K562 (cell line): ENCODE results near the gene CCDC61. TPM values are rescaled to one million over a fixed set of nuclear protein-coding genes. Genes with fewer than 3 reads are reported as not detected.

Source experiments
- ATAC-seq: fragments of 200-7000 bp; cut with Tn5 transposase; 3 replicates; pipeline ENCODE4 v1.9.1; 2020; ENCODE audit warnings: moderate library complexity
- BruUV-seq: library from RNA; stranded (reverse); fragments of 400-500 nt; replicated peaks from 2 replicates; lab custom pipeline; 2021; lab: Mats Ljungman, UMichigan
- CTCF ChIA-PET: fragments of 300-600 bp; formaldehyde crosslinking; extraction: SDS; loops from one replicate; lab custom pipeline; 2021; ENCODE audit warnings: low intra/inter-chr PET ratio; lab: Yijun Ruan, JAX
- POLR2A ChIA-PET: fragments of 300-600, 350-650 bp; sonication (Branson Sonifier 250); formaldehyde crosslinking; extraction: SDS; loops from one replicate; lab custom pipeline; 2021; ENCODE audit warnings: antibody characterized with exemption, inconsistent platforms; lab: Yijun Ruan, JAX
- DNase-seq, 4 experiments: peaks; one replicate each; pipeline versions ENCODE4 v3.0.0 to v3.0.0-alpha.2; 2011 to 2018; ENCODE audit warnings: low spot score in 3 of 4, mixed read lengths in 3 of 4; ENCODE audit errors: extremely low read depth in 1 of 4
- FAIRE-seq: peaks from 2 replicates; lab custom pipeline; 2011; peaks lifted over from hg19 to GRCh38; lab: Jason Lieb, UNC
- H2AFZ ChIP-seq: 2 replicates; pipeline ENCODE4 v1.6.0; 2011; ENCODE audit warnings: low read depth, low read length, control low read depth, inconsistent platforms
- H3K27ac ChIP-seq: fragments of 200-600 bp; 3 replicates; pipeline ENCODE4 v1.8.0; 2011; ENCODE audit warnings: low read depth, mild to moderate bottlenecking, control low read depth, inconsistent platforms, low read length, moderate library complexity, mixed read lengths; ENCODE audit errors: extremely low read depth
- H3K27me3 ChIP-seq, 2 experiments: fragments of 300-600 bp in 1 of 2; 2 replicates in 1 of 2; 3 replicates in 1 of 2; pipeline versions ENCODE4 v1.6.0 to v1.8.0; 2011; ENCODE audit warnings: inconsistent platforms in 2 of 2, low read length in 2 of 2, mild to moderate bottlenecking in 1 of 2, mixed read lengths in 1 of 2, moderate library complexity in 1 of 2; ENCODE audit not compliant: control insufficient read depth in 2 of 2, insufficient read depth in 2 of 2
- H3K36me3 ChIP-seq: fragments of 300-600 bp; 3 replicates; pipeline ENCODE4 v1.8.0; 2011; ENCODE audit warnings: mild to moderate bottlenecking, low read length, inconsistent platforms; ENCODE audit not compliant: control insufficient read depth, insufficient read depth
- H3K4me1 ChIP-seq, 2 experiments: fragments of 200-600 bp in 1 of 2; replicated peaks in 1 of 2; 2 replicates in 1 of 2; 3 replicates in 1 of 2; pipeline versions ENCODE4 v1.5.1 to v1.8.0; 2011; ENCODE audit warnings: inconsistent platforms in 2 of 2, low read length in 2 of 2, mild to moderate bottlenecking in 1 of 2, mixed read lengths in 1 of 2, moderate library complexity in 1 of 2; ENCODE audit not compliant: control insufficient read depth in 2 of 2, insufficient read depth in 2 of 2
- H3K4me2 ChIP-seq: 2 replicates; pipeline ENCODE4 v1.6.1; 2011; ENCODE audit warnings: low read length, control low read depth, inconsistent platforms, mixed read lengths; ENCODE audit not compliant: insufficient read depth
- H3K4me3 ChIP-seq: fragments of 200-600 bp; sonication (generic), shearing (Covaris generic); 2 replicates; pipeline ENCODE4 v1.5.1; 2016; ENCODE audit warnings: control low read depth, inconsistent platforms
- H3K79me2 ChIP-seq: fragments of 200-600 bp; 3 replicates; pipeline ENCODE4 v1.8.0; 2011; ENCODE audit warnings: low read length, inconsistent platforms; ENCODE audit not compliant: control insufficient read depth, insufficient read depth
- H3K9ac ChIP-seq, 2 experiments: 2 replicates each; pipeline versions ENCODE4 v1.6.0 to v1.6.1; 2011; ENCODE audit warnings: low read depth in 2 of 2, low read length in 2 of 2, control low read depth in 1 of 2, inconsistent platforms in 1 of 2, mild to moderate bottlenecking in 1 of 2, mixed read lengths in 1 of 2; ENCODE audit not compliant: insufficient read depth in 1 of 2
- H3K9me1 ChIP-seq: one replicate; pipeline ENCODE4 v1.6.0; 2011; ENCODE audit warnings: inconsistent platforms, mild to moderate bottlenecking, low read length, moderate library complexity; ENCODE audit not compliant: control insufficient read depth, insufficient read depth
- H3K9me3 ChIP-seq: replicated peaks from 2 replicates; pipeline ENCODE4 v1.5.1; 2011; ENCODE audit warnings: low read depth, low read length, inconsistent platforms; ENCODE audit not compliant: control insufficient read depth, insufficient read depth
- H4K20me1 ChIP-seq: replicated peaks from 2 replicates; pipeline ENCODE4 v1.6.1; 2011; ENCODE audit warnings: low read length, inconsistent platforms, mixed read lengths; ENCODE audit not compliant: control insufficient read depth, insufficient read depth
- CHD1 ChIP-seq: fragments of 200-600 bp; sonication (generic); IDR thresholded peaks from one replicate; pipeline ENCODE4 v1.6.1; 2012; ENCODE audit warnings: mild to moderate bottlenecking, moderate library complexity, low read length, inconsistent platforms
- HDAC3 ChIP-seq: fragments of 450-650 bp; IDR thresholded peaks from 2 replicates; pipeline ENCODE4 v1.6.1; 2018; ENCODE audit warnings: borderline replicate concordance, mild to moderate bottlenecking, moderate library complexity; ENCODE audit not compliant: partially characterized antibody
- KAT2B ChIP-seq: IDR thresholded peaks from one replicate; pipeline ENCODE4 v1.6.1; 2012; ENCODE audit warnings: low read depth, mild to moderate bottlenecking, control low read depth, inconsistent platforms, low read length, moderate library complexity
- LEF1 ChIP-seq: fragments of 450-650 bp; IDR thresholded peaks from 2 replicates; pipeline ENCODE4 v1.6.1; 2016; ENCODE audit warnings: mild to moderate bottlenecking
- PCBP1 ChIP-seq: fragments of 200-400 bp; formaldehyde crosslinking; IDR thresholded peaks from 2 replicates; pipeline ENCODE4 v1.6.1; 2018; ENCODE audit warnings: mild to moderate bottlenecking, low read depth, low read length; ENCODE audit not compliant: poor library complexity, severe bottlenecking
- ZNF561 ChIP-seq: fragments of 450-650 bp; formaldehyde crosslinking; conservative IDR thresholded peaks from 2 replicates; pipeline ENCODE4 v1.4.0; 2020; ENCODE audit warnings: mild to moderate bottlenecking, moderate library complexity
- ZNF583 ChIP-seq: fragments of 250-450 bp; sonication (Bioruptor Pico); IDR thresholded peaks from 2 replicates; pipeline ENCODE4 v1.4.0; 2020
- whole genome bisulfite sequencing: fragments of 100-300 bp; shearing (Covaris generic); methylation state at CpG from one replicate; pipeline ENCODE4 v1.1.6; 2016; ENCODE audit warnings: low coverage, mixed read lengths; ENCODE audit not compliant: insufficient coverage; ENCODE audit errors: missing lambda C conversion rate; 5-methylcytosine and 5-hydroxymethylcytosine counted together
- in situ Hi-C: fragments of 300-500 bp; cut with MboI; formaldehyde crosslinking; loops from 4 replicates; pipeline ENCODE4 v1.15.0; 2018; ENCODE audit warnings: inconsistent platforms, mixed read lengths
- intact Hi-C: fragments of 100-400 bp; cut with micrococcal nuclease; formaldehyde crosslinking; loops from 2 replicates; pipeline ENCODE4 v1.14.2; 2022
- polyA plus RNA-seq, 8 experiments: library from polyadenylated mRNA; depleted of rRNA in 4 of 8; stranded (reverse) in 5 of 8; unstranded in 3 of 8; fragments of >200 nt; fragmentation: Nextera tagmentation in 2 of 8; fragmentation: Illumina TruSeq in 1 of 8; extraction: Ambion mirVana in 2 of 8; extraction: Trizol in 1 of 8; gene quantifications; 2 replicates each; pipeline versions ENCODE4 v1.2.1 to v1.2.3, GENCODE V29; 2011 to 2014; ENCODE audit warnings: inconsistent platforms in 1 of 8, missing spikeins in 1 of 8
- total RNA-seq, 7 experiments: library from RNA; depleted of rRNA in 6 of 7; stranded (reverse); fragments of >200 nt in 6 of 7; fragmentation: Illumina TruSeq in 2 of 7; extraction: Trizol in 2 of 7; gene quantifications; 2 replicates each; pipeline versions ENCODE4 v1.2.1 to v1.2.3, GENCODE V29; 2011 to 2021; ENCODE audit warnings: low replicate concordance in 1 of 7
- TF ChIP-seq, protein P1 (sequence below): sonication (generic); formaldehyde crosslinking; IDR thresholded peaks from 2 replicates; pipeline ENCODE4 v1.8.1; 2023; ENCODE audit warnings: mild to moderate bottlenecking, missing genetic modification reagents
- TF ChIP-seq, protein P2 (sequence below): fragments of 450-650 bp; formaldehyde crosslinking; conservative IDR thresholded peaks from 2 replicates; pipeline ENCODE4 v1.4.0; 2022; ENCODE audit warnings: mild to moderate bottlenecking, missing genetic modification characterization
- TF ChIP-seq, protein P3 (sequence below): sonication (generic); formaldehyde crosslinking; IDR thresholded peaks from 2 replicates; pipeline ENCODE4 v1.8.0; 2022; ENCODE audit warnings: mild to moderate bottlenecking, missing genetic modification reagents, borderline replicate concordance
- TF ChIP-seq, protein P4 (sequence below): fragments of 250-450 bp; sonication (Bioruptor Pico); IDR thresholded peaks from 2 replicates; pipeline ENCODE4 v1.5.0; 2021; ENCODE audit warnings: mild to moderate bottlenecking, borderline replicate concordance

Gene CCDC61
- total and polyA plus RNA-seq, 9 of the 15 experiments (the other 6 are each of a cell fraction or from before 2014, with no cell fraction given): 0.07 to 27.0 (median 10.3) TPM

DNA sequence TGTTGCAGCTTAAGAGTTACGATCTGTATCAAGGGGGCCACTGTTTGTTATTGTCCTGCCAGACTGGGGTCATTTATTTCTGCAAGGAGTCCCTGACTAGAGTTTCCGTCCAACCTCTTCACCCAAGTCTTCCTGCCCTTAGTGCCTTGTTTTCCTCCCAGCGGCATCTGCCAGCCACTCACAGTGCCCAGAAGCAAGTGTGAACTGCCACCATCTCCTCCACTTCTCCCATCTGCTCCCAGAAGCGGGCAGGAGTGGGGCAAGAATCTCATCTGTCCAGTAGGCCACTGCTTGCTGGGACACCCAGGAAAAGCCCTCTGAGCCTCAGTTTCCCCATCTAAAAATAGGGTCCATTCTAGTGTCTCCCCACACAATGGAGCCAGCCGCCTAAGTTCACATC, 25.6 kb upstream of the CCDC61 start (continued):
- TF ChIP-seq, protein P1, sequence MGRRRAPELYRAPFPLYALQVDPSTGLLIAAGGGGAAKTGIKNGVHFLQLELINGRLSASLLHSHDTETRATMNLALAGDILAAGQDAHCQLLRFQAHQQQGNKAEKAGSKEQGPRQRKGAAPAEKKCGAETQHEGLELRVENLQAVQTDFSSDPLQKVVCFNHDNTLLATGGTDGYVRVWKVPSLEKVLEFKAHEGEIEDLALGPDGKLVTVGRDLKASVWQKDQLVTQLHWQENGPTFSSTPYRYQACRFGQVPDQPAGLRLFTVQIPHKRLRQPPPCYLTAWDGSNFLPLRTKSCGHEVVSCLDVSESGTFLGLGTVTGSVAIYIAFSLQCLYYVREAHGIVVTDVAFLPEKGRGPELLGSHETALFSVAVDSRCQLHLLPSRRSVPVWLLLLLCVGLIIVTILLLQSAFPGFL (CRISPR knock-in tag): no peak
- TF ChIP-seq ZNF583 (CRISPR knock-in tag): no peak
- no peak for TF ChIP-seq KAT2B
- TF ChIP-seq, all 486 proteins: peak for 0

DNA sequence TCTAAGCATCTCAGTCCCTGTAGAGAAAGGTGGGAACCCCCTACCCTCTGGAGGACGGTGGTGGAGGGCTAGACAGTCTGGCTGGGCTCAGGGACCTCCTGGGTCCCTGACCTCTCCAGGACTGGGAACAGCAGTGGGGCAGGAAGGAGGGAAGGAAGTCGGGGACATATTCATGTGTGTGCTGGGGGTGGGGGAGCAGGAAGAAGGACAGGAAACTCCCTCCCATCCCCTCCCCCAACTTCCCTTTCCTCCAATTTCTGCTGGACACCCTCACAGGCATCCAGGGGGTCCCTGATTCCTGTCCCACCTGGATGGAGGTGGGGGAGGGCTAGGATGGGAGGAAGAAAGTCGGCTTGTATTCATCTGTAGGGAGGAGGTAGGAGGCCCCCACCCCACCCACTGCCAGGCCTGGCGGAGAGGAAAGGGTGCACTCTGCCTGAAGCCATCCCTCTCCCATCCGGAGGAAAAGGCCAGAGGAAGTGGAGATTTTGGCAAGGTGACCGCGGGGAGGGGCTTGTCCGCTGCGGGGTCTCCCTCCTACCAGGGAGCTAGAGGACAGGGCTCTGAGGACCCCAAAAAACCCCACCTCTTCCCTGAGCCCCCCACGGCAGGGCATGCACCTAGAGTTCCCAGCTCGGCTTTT, 23.9 kb upstream of the CCDC61 start:
- Histone ChIP-seq H3K4me1 (peaks cover 0 to 19% of the 10 kb centered on the region in 2 experiments; a peak in 2 of 5 replicates), H3K4me2 (no peak overlapping the region), H3K9me1 (no peaks in the 10 kb centered on the region), H3K4me3 (no peak overlapping the region), H2AFZ (no peak overlapping the region), H3K27me3 (peaks cover 29 to 59% of the 10 kb centered on the region in 2 experiments), H3K36me3 (no peaks in the 10 kb centered on the region), H3K9ac (no peak overlapping the region), H4K20me1 (peaks cover 13% of the 10 kb centered on the region), H3K9me3 (no peaks in the 10 kb centered on the region), H3K79me2 (no peaks in the 10 kb centered on the region), H3K27ac (no peak overlapping the region)
- intact Hi-C loops: no loop called here
- CTCF ChIA-PET: no interaction called here
- WGBS: 5% methylated on average over 11 of the region's 11 CpGs
- DNase-seq (no peak), FAIRE-seq (no peak), ATAC-seq (no peak)
- TF ChIP-seq ZNF561: no peak
- TF ChIP-seq, protein P2, sequence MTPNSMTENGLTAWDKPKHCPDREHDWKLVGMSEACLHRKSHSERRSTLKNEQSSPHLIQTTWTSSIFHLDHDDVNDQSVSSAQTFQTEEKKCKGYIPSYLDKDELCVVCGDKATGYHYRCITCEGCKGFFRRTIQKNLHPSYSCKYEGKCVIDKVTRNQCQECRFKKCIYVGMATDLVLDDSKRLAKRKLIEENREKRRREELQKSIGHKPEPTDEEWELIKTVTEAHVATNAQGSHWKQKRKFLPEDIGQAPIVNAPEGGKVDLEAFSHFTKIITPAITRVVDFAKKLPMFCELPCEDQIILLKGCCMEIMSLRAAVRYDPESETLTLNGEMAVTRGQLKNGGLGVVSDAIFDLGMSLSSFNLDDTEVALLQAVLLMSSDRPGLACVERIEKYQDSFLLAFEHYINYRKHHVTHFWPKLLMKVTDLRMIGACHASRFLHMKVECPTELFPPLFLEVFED (CRISPR knock-in tag): no peak
- TF ChIP-seq PCBP1: no peak
- TF ChIP-seq, protein P3, sequence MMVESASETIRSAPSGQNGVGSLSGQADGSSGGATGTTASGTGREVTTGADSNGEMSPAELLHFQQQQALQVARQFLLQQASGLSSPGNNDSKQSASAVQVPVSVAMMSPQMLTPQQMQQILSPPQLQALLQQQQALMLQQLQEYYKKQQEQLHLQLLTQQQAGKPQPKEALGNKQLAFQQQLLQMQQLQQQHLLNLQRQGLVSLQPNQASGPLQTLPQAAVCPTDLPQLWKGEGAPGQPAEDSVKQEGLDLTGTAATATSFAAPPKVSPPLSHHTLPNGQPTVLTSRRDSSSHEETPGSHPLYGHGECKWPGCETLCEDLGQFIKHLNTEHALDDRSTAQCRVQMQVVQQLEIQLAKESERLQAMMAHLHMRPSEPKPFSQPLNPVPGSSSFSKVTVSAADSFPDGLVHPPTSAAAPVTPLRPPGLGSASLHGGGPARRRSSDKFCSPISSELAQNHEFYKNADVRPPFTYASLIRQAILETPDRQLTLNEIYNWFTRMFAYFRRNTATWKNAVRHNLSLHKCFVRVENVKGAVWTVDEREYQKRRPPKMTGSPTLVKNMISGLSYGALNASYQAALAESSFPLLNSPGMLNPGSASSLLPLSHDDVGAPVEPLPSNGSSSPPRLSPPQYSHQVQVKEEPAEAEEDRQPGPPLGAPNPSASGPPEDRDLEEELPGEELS (CRISPR knock-in tag): no peak
- TF ChIP-seq CHD1: no peak
- no peak for TF ChIP-seq LEF1
- TF ChIP-seq HDAC3: no peak
- TF ChIP-seq, protein P4, sequence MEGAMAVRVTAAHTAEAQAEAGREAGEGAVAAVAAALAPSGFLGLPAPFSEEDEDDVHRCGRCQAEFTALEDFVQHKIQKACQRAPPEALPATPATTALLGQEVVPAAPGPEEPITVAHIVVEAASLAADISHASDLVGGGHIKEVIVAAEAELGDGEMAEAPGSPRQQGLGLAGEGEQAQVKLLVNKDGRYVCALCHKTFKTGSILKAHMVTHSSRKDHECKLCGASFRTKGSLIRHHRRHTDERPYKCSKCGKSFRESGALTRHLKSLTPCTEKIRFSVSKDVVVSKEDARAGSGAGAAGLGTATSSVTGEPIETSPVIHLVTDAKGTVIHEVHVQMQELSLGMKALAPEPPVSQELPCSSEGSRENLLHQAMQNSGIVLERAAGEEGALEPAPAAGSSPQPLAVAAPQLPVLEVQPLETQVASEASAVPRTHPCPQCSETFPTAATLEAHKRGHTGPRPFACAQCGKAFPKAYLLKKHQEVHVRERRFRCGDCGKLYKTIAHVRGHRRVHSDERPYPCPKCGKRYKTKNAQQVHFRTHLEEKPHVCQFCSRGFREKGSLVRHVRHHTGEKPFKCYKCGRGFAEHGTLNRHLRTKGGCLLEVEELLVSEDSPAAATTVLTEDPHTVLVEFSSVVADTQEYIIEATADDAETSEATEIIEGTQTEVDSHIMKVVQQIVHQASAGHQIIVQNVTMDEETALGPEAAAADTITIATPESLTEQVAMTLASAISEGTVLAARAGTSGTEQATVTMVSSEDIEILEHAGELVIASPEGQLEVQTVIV (CRISPR knock-in tag): no peak
- in situ Hi-C loops: no loop called here
- POLR2A ChIA-PET: interaction anchor here (0.9 kb wide), 1 partner anchor 24 kb away, joined by 3 read pairs; the partner anchor contains the start of gene CCDC61
- no TSS peak for BruUV-seq
